ENCODE results near the gene ASIC3.

The ASIC3 gene

GRCh38 chr7:151088856-151089699 is 40.7 kb downstream of the ASIC3 start:
- DNase-seq = peak; percentile 29

DNA sequence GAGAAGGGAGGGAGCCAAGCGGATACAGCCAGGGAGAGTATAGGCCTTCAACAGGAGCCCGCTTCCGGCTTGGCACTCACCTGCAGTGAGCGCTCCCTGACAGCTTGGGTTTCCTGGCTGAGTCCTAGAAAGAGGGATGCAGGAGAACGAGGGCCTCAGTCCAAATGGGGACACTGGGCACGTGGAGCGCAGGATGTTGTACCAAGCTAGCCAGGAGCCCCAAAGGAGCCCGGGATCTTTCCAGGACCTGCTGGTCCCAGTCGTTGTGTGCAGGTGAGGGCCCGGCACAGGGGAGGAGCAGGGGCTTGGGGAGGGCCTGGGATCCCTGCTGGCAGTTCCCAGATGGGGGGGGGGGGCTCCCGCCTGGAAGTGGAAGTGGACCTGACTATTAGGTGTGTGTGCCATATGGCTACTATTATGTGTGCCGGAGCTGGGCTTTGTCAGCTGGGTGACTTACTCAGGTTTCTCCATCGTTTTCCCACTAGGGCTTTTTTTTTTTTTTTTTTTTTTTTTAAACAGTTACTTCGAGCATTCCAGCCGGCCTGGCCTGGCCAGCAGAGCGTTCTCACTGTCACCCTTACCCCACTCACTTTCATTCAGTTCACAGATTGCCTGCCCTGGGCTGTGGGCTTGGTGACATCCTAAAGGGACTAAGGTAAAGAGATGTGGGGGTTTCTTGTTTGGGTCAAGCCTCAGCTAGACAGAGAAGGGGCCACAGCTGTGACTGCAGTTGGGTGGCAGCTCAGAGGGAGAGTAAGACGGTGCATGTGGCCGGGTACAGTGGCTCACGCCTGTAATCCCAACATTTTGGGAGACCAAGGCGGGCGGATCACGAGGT is 41.8 kb downstream of the ASIC3 start:
- no peak for DNase-seq

GRCh38 chr7:151091003-151091402 is 42.7 kb downstream of the ASIC3 start:
- no peak for DNase-seq

- DNase-seq = no peak
Observed at GRCh38 chr7:151091431-151091830, 43.1 kb downstream of the ASIC3 start.

DNA sequence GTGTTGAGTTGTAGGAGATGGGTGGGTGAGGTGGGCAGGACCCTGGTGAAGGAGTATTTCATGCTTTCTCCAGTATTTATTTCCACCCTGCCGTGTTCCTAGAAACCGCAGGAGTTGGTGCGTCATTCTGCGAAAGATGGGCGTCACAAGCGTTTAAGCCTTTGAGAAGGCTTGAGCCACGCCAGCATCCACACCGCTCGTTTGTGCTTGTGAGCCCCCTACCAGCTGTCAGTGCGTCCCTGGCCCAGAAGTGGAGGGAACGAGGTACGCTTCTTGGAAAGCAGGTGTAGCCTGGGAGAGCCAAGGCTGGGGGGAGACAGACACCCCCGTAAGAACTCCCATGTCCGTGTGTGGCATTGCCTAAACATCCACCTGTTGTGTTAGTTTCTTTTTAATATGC is 43.7 kb downstream of the ASIC3 start:
- DNase-seq = no peak

DNA sequence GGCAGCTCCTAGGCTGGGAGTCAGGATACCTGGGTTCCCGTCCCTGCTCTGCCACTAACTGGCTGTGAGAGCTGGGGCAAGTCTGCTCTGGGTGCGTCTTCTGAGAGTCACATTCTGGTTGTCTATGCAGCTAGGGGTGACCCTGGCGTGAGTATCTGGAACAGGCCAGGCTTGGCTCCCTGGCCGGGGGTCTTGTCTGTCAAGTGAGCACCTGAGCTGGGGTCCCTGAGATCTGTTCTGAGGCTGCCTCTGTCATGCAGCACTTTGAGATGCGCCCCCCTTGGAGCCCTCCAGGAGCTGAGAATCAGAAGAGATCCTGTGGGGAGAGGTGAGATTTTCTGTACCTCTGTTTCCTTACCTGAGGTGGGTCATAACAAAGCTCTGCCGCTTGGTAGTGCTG is 45.4 kb downstream of the ASIC3 start:
- no peak for DNase-seq

DNA sequence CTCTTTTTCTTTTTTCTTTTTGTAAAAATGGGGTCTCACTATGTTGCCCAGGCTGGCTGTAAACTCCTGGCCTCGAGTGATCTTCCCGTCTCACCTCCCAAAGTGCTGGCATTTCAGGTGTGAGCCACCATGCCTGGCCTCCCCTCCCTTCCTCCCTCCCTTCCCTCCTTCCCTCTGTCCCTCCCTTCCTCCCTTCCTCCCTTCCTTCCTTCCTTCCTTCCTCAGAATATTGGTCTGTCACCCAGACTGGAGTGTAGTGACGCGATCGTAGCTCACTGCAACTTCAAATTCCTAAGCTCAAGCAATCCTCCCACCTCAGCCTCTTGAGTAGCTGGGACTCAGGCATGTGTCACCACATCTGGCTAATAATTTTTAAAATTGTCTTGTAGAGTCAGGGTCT is 46.3 kb downstream of the ASIC3 start:
- DNase-seq = no peak

- DNase-seq = no peak
Observed at GRCh38 chr7:151095123-151095797, 46.9 kb downstream of the ASIC3 start.

GRCh38 chr7:151095828-151096475 is 47.6 kb downstream of the ASIC3 start:
- DNase-seq = no peak

DNA sequence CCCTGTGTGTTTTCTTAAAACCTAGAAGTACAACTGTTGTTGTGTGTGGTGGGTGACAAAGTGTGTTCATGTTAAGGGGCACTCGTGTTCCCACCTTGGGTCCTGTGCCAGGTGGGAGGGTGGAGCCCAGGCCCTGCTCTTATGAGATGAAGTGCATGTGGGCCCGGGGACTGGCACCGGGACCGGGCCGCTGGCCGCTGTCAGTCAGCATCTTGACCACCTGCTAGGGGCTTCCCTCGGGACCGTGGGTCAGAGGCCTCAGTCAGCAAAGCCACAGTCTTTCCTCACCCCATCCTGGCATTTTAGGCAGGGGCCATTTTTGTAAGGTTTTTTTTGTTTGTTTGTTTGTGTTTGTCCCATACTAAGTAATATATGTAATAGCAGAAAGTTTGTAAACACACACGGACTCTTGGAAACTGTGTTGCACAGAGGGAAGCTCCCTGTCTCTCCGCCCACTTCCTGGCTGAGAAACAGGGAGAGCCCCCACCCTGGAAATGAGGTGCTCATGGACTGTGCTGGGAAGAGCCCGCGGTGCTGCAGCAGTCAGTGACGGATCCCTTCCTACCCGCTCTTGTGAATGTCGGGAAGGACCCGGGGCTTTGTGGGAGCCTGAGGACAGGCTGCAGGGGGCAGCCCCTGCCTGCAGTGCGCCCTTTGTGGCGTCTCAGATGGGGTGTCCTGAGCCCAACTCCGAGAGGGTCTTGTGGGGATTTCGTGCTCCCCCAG is 51.3 kb downstream of the ASIC3 start:
- DNase-seq = no peak

DNA sequence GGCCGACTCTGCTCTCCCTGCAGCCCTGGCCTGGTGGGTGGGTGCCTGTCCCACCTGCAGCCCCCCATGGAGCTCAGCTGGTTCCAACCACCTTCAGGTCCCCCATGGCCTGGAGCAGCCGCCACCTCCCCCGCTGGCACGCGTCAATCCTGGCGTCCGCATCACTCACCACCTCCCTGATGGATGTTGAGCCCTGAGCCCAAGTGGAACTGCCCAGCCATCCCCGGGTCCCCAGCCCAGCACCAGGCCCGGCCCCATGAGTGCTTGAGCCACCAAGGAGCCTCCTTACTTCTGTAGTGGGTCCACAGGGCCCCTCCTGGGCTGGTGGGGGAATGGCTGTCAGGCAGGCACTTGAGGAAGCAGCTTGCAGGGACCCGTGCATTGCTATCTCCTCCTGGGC is 52.6 kb downstream of the ASIC3 start:
- no peak for DNase-seq

- DNase-seq = no peak
Observed at GRCh38 chr7:151101621-151102396, 53.5 kb downstream of the ASIC3 start.

Data from kidney glomerular epithelial cell (primary cell).